ENCODE results near the gene APOC1. TPM values are rescaled to one million over a fixed set of nuclear protein-coding genes. Genes with fewer than 3 reads are reported as not detected.

The APOC1 gene
- total RNA-seq, 1 experiment from 2014 or later = 31.1 TPM

DNA sequence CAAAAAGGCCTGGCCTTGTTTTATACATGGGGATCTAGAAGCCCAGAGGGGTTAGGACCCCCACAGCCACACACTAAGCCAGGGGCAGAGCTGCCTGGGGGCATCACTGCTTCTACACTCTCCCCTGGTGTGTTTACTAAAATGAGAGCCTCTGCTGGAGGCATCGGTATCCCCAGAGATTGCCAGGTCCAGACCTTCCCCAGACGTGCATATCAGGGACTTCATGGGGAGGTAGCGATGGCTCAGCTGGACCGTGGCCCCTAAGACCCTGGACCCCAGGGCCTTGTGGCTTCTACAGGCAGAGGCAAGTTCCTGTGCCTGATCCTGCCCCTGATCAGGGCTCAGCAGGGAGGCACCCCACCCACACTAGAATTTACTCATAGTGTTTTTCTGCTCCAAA lies 54.3 kb downstream of the APOC1 start:
- no peak overlapping the region for H3K27ac ChIP-seq
- H3K4me3 ChIP-seq = no peak overlapping the region
- H2AFZ ChIP-seq = no peak overlapping the region
- H4K20me1 ChIP-seq (ENCODE audit: insufficient read depth) = peaks cover 10% of the 10 kb centered on the region
- no peaks in the 10 kb centered on the region for H3K4me1 ChIP-seq (replicated peaks; ENCODE audit: insufficient read depth)
- 0 out of 2 replicates have a peak, but pooled peaks cover 13% of the 10 kb centered on the region for H3K36me3 ChIP-seq (ENCODE audit: low read depth)
- DNase-seq = no peak
- no peaks in the 10 kb centered on the region for H3K27me3 ChIP-seq (ENCODE audit: insufficient read depth, low read depth)
- H3K79me2 ChIP-seq (ENCODE audit: low read depth) = 0 out of 2 replicates have a peak, but pooled peaks cover 3% of the 10 kb centered on the region
- intact Hi-C loops (cut with micrococcal nuclease; ENCODE audit: unreplicated experiment) = no loop called here
- no peaks in the 10 kb centered on the region for H3K9me3 ChIP-seq (ENCODE audit: insufficient read depth, low read depth)
- no TSS peak for BruUV-seq (replicated peaks)
- no peak overlapping the region for H3K4me2 ChIP-seq
- TF ChIP-seq, protein P1, sequence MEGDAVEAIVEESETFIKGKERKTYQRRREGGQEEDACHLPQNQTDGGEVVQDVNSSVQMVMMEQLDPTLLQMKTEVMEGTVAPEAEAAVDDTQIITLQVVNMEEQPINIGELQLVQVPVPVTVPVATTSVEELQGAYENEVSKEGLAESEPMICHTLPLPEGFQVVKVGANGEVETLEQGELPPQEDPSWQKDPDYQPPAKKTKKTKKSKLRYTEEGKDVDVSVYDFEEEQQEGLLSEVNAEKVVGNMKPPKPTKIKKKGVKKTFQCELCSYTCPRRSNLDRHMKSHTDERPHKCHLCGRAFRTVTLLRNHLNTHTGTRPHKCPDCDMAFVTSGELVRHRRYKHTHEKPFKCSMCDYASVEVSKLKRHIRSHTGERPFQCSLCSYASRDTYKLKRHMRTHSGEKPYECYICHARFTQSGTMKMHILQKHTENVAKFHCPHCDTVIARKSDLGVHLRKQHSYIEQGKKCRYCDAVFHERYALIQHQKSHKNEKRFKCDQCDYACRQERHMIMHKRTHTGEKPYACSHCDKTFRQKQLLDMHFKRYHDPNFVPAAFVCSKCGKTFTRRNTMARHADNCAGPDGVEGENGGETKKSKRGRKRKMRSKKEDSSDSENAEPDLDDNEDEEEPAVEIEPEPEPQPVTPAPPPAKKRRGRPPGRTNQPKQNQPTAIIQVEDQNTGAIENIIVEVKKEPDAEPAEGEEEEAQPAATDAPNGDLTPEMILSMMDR (conservative IDR thresholded peaks at IDR 0.05) = no peak
- no peak for TF ChIP-seq EZH2 (IDR thresholded peaks at IDR 0.05; ENCODE audit: low read depth)
- ChIA-PET POLR2A (ENCODE audit: unreplicated experiment) (no interaction called here), CTCF (no interaction called here)
- no peaks in the 10 kb centered on the region for H3K9me2 ChIP-seq (ENCODE audit: insufficient read depth)
- peaks cover 8% of the 10 kb centered on the region; the same call in 1 of the 2 replicates for H3F3A ChIP-seq (ENCODE audit: insufficient read depth, low read depth)

Other genes starting within 250 kb of the APOC1 start
- gene CEACAM19, start 243.1 kb upstream of the APOC1 start, total RNA-seq (2021) = 4.8 and 8.0 TPM in 2 replicates
- gene CEACAM16, start 215.5 kb upstream of the APOC1 start, total RNA-seq (2021) = not detected in 2 replicates
- gene BCL3, start 165.9 kb upstream of the APOC1 start, total RNA-seq (2021) = 36.1 and 38.9 TPM in 2 replicates
- 53.6 and 68.8 TPM in 2 replicates for gene CBLC, start 136.7 kb upstream of the APOC1 start, total RNA-seq (2021)
- 146 and 199 TPM in 2 replicates for gene BCAM, start 105.5 kb upstream of the APOC1 start, total RNA-seq (2021)
- 115 and 136 TPM in 2 replicates for gene NECTIN2, start 68.3 kb upstream of the APOC1 start, total RNA-seq (2021)
- 83.6 and 86.0 TPM in 2 replicates for gene TOMM40, start 23.4 kb upstream of the APOC1 start, total RNA-seq (2021)
- gene APOE, start 8.8 kb upstream of the APOC1 start, total RNA-seq (2021) = 11.5 and 16.5 TPM in 2 replicates
- gene APOC4, start 27.6 kb downstream of the APOC1 start, total RNA-seq (2021) = not detected in 2 replicates
- not detected in 2 replicates for gene APOC2, start 31.4 kb downstream of the APOC1 start, total RNA-seq (2021)
- gene CLPTM1, start 40.8 kb downstream of the APOC1 start, total RNA-seq (2021) = 98.2 and 111 TPM in 2 replicates
- gene RELB, start 86.9 kb downstream of the APOC1 start, total RNA-seq (2021) = 5.8 and 10.6 TPM in 2 replicates
- gene CLASRP, start 124.4 kb downstream of the APOC1 start, total RNA-seq (2021) = 74.1 and 76.8 TPM in 2 replicates
- gene ZNF296, start 161.9 kb downstream of the APOC1 start, total RNA-seq (2021) = 3.1 and 3.7 TPM in 2 replicates
- gene GEMIN7, start 164.7 kb downstream of the APOC1 start, total RNA-seq (2021) = 29.6 and 30.6 TPM in 2 replicates
- 41.1 and 49.5 TPM in 2 replicates for gene PPP1R37, start 178.6 kb downstream of the APOC1 start, total RNA-seq (2021)
- 0.37 and 0.75 TPM in 2 replicates for gene NKPD1, start 246.4 kb downstream of the APOC1 start, total RNA-seq (2021)

Measured in PC-9 (cell line).